ENCODE data around the gene KRT82.

The KRT82 gene

DNA sequence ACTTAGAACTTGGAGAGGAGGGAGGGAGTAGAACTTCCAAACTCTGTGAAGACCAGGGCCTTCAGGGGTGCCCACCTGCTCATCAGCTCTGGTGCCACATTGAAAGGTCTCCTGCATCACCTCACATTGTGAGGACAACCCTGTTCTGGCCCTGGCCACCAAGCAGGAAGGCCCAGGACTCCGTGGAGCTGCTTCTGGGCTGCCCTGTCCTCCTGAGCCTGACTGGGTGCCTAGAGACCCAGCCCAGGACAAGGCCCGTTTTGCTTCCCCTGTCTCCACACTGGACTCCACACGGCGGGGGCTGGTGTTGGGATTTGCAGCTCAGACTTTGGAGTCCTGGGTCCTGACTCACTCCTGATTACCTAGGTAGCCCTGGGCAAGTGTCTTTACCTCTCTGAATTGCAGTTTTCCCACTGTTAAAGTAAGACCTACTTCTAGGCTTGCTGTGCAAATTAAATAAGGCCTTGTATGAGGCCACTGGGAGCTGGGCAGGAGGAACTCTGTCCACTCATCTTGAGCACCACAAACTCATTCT lies 12.5 kb upstream of the KRT82 start:
- H3K4me3 ChIP-seq (ENCODE audit: low read length), result no peak overlapping the region
- TF ChIP-seq, protein P1, sequence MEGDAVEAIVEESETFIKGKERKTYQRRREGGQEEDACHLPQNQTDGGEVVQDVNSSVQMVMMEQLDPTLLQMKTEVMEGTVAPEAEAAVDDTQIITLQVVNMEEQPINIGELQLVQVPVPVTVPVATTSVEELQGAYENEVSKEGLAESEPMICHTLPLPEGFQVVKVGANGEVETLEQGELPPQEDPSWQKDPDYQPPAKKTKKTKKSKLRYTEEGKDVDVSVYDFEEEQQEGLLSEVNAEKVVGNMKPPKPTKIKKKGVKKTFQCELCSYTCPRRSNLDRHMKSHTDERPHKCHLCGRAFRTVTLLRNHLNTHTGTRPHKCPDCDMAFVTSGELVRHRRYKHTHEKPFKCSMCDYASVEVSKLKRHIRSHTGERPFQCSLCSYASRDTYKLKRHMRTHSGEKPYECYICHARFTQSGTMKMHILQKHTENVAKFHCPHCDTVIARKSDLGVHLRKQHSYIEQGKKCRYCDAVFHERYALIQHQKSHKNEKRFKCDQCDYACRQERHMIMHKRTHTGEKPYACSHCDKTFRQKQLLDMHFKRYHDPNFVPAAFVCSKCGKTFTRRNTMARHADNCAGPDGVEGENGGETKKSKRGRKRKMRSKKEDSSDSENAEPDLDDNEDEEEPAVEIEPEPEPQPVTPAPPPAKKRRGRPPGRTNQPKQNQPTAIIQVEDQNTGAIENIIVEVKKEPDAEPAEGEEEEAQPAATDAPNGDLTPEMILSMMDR (IDR thresholded peaks at IDR 0.05; ENCODE audit: insufficient read depth, low read depth, low read length, missing control alignments), result no peak
- DNase-seq (ENCODE audit: low read depth), result peak; percentile 58

DNA sequence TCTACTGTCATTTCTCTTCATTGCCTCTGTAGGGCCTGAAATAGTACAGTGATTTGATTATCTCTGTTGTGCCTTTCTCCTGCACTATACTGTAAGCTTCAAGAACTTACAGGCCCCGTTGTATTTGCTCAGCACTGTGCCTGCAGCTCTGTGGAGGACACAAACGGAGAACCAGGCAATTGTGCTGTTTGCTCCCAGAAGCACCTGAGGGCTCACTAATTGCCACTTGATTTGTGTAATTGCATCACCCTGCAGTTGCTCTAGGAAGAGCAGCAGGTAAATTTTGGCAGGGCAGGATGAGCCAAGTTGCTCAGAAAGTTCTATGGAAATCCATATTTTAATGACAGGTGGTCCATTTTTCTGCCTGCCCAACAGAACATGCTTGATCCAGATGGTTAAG lies 11.6 kb upstream of the KRT82 start:
- TF ChIP-seq, protein P1 (IDR thresholded peaks at IDR 0.05; ENCODE audit: insufficient read depth, low read depth, low read length, missing control alignments), result no peak
- no peak overlapping the region for H3K4me3 ChIP-seq (ENCODE audit: low read length)
- DNase-seq (ENCODE audit: low read depth), result no peak

DNA sequence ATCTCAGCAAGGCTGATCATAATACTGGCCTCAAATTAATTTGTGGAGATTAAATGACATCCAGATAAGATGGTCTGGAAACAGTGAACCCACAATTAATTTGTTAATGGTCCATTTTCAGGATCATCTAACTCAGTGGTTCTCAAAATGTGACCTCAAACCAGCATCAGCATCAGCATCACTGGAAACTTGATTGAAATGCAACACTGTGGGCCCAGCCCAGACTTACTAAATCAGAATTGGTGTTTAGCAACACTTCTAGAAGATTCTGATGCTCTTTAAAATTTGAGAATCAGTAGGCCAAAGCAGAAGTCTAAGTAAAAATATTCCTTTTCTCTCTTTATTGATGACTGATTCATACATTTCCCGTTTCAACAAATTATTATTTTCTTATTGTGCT lies 10.7 kb upstream of the KRT82 start:
- TF ChIP-seq, protein P1 (IDR thresholded peaks at IDR 0.05; ENCODE audit: insufficient read depth, low read depth, low read length, missing control alignments), result no peak
- DNase-seq (ENCODE audit: low read depth), result no peak
- no peak overlapping the region for H3K4me3 ChIP-seq (ENCODE audit: low read length)

DNA sequence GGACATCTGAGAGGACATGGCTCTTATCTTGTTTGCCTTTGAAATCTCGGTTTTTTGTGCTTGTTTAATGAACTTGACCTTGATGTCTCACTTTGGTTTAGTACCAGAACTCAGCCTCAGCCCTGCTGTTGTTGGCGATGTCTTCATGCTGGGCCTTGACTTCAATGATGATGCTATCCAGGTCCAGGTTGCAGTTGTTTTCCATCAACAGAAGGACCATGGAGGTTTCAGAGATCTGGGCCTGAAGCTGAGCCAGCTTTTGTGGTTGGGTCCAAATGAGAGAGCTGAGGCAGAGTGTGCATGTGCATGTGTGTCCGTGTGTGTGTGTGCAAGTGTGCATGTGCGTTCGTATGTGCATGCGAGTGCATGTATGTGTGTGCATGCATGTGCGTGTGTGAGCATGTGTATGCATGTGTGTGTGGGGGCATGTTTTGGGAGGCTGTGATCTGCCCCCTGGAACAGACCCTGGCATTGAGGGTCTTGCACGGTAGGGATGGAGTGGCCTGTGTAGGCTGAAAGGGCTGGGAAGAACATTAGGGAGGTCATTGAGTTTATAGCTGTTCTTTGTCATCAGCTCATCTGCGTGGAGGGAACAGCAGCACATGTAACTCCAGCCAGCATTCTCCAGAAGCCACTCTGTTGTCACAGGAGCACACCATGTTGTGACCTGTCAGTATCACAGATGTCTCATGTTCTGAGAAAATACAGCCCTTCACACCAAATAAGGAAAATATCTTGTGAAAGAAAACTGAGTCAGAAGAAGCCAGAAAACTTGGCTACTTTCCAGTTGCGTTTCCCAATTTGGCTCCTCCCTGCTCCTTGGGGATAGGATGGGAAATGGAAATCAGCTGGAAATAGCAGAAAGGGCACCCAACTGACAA lies 10.0 kb upstream of the KRT82 start:
- DNase-seq (ENCODE audit: low read depth), result peak; percentile 96
- no peak overlapping the region for H3K4me3 ChIP-seq (ENCODE audit: low read length)
- TF ChIP-seq, protein P1 (IDR thresholded peaks at IDR 0.05; ENCODE audit: insufficient read depth, low read depth, low read length, missing control alignments), result no peak

DNA sequence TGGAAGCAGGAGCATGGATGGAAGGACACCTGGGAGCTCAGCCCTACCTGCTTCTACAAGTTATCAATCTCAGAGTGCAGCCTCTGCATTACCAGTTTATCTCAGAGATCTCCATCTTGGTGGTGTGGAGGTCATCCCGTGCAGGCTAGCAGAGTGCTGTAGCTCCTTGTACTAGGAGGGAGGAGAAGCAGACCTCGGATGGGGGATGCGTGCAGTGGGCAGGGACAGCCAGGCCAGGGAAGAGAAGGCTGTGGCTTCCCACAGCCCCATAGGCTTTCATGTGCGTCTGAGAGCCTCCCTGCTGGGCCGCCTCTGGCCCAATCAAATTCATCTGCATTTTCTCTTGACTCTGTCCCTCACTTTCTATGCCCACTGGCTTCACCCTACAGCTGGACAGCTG lies 8.8 kb upstream of the KRT82 start:
- TF ChIP-seq, protein P1 (IDR thresholded peaks at IDR 0.05; ENCODE audit: insufficient read depth, low read depth, low read length, missing control alignments), result no peak
- no peak for DNase-seq (ENCODE audit: low read depth)
- H3K4me3 ChIP-seq (ENCODE audit: low read length), result no peak overlapping the region

DNA sequence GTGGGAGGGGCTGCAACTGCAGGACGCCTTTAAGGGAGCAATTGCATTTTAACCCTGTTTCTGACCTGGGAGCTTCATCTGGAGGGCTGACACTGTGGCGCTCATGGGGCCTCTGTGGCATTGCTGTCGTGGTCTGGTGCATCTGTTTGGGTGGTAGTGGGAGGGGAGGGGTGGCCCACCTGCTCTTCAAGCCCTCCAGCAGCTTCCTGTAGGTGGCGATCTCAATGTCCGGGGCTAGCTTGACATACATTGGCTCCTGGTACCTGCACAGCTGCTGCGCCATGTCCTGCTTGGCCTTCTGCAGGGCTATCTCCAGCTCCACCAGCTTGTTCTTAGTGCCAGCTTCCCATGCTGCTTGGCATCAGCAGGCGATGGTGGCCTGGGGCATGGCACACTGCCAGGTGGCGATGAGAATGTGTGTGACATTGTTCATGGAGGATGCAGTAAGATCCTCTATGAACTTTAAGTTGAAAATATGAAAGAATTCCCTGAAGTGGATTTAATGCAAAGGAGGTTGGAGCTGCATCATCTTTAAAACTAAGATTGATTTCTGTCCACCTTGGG lies 7.7 kb upstream of the KRT82 start:
- no peak overlapping the region for H3K4me3 ChIP-seq (ENCODE audit: low read length)
- TF ChIP-seq, protein P1 (IDR thresholded peaks at IDR 0.05; ENCODE audit: insufficient read depth, low read depth, low read length, missing control alignments), result no peak
- no peak for DNase-seq (ENCODE audit: low read depth)
